ENCODE data around the gene TPM4. TPM values are rescaled to one million over a fixed set of nuclear protein-coding genes. Genes with fewer than 3 reads are reported as not detected.

The TPM4 gene
- total RNA-seq, 6 experiments from 2014 or later = 973 to 1,332 (median 1,247) TPM

- H3K36me3 Mint-ChIP-seq (ENCODE audit: low read depth) = peaks cover 43% of the 10 kb centered on the region
- H3K9me3 Mint-ChIP-seq = no peaks in the 10 kb centered on the region
- H3K4me3 Mint-ChIP-seq = no peak overlapping the region
- H3K27me3 Mint-ChIP-seq (ENCODE audit: insufficient read depth) = peaks cover 2% of the 10 kb centered on the region
- TF ChIP-seq, protein P1, sequence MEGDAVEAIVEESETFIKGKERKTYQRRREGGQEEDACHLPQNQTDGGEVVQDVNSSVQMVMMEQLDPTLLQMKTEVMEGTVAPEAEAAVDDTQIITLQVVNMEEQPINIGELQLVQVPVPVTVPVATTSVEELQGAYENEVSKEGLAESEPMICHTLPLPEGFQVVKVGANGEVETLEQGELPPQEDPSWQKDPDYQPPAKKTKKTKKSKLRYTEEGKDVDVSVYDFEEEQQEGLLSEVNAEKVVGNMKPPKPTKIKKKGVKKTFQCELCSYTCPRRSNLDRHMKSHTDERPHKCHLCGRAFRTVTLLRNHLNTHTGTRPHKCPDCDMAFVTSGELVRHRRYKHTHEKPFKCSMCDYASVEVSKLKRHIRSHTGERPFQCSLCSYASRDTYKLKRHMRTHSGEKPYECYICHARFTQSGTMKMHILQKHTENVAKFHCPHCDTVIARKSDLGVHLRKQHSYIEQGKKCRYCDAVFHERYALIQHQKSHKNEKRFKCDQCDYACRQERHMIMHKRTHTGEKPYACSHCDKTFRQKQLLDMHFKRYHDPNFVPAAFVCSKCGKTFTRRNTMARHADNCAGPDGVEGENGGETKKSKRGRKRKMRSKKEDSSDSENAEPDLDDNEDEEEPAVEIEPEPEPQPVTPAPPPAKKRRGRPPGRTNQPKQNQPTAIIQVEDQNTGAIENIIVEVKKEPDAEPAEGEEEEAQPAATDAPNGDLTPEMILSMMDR (IDR thresholded peaks at IDR 0.05) = no peak
- no peak for DNase-seq
- no peak overlapping the region for H3K27ac Mint-ChIP-seq
- no peaks in the 10 kb centered on the region for H3K4me1 Mint-ChIP-seq (ENCODE audit: low read depth)
These were observed 50.8 kb downstream of the TPM4 start for GRCh38 chr19:16127080-16127479.

GRCh38 chr19:16127776-16128371, 51.6 kb downstream of the TPM4 start:
- no peaks in the 10 kb centered on the region for H3K4me1 Mint-ChIP-seq (ENCODE audit: low read depth)
- TF ChIP-seq, protein P1 (IDR thresholded peaks at IDR 0.05) = no peak
- H3K36me3 Mint-ChIP-seq (ENCODE audit: low read depth) = peaks cover 51% of the 10 kb centered on the region
- H3K27me3 Mint-ChIP-seq (ENCODE audit: insufficient read depth) = peaks cover 2% of the 10 kb centered on the region
- DNase-seq = no peak
- H3K27ac Mint-ChIP-seq = no peak overlapping the region
- no peaks in the 10 kb centered on the region for H3K9me3 Mint-ChIP-seq
- no peak overlapping the region for H3K4me3 Mint-ChIP-seq

- peaks cover 2% of the 10 kb centered on the region for H3K27me3 Mint-ChIP-seq (ENCODE audit: insufficient read depth)
- no peaks in the 10 kb centered on the region for H3K4me1 Mint-ChIP-seq (ENCODE audit: low read depth)
- H3K4me3 Mint-ChIP-seq = no peak overlapping the region
- peaks cover 68% of the 10 kb centered on the region for H3K36me3 Mint-ChIP-seq (ENCODE audit: low read depth)
- no peak for DNase-seq
- no peak overlapping the region for H3K27ac Mint-ChIP-seq
- H3K9me3 Mint-ChIP-seq = no peaks in the 10 kb centered on the region
- TF ChIP-seq, protein P1 (IDR thresholded peaks at IDR 0.05) = no peak
These were observed 55.4 kb downstream of the TPM4 start for GRCh38 chr19:16131648-16132047.

- Mint-ChIP-seq H3K9me3 (no peaks in the 10 kb centered on the region), H3K27me3 (ENCODE audit: insufficient read depth) (no peaks in the 10 kb centered on the region; the same call in 1 of the 2 replicates), H3K4me3 (no peak overlapping the region), H3K36me3 (ENCODE audit: low read depth) (peaks cover 63% of the 10 kb centered on the region), H3K4me1 (ENCODE audit: low read depth) (no peaks in the 10 kb centered on the region), H3K27ac (no peak overlapping the region)
- TF ChIP-seq, protein P1 (IDR thresholded peaks at IDR 0.05) = no peak
- DNase-seq = no peak
These were observed 57.5 kb downstream of the TPM4 start for GRCh38 chr19:16133818-16134217.

GRCh38 chr19:16134510-16134909, 58.2 kb downstream of the TPM4 start:
- H3K27ac Mint-ChIP-seq = no peak overlapping the region
- no peaks in the 10 kb centered on the region for H3K4me1 Mint-ChIP-seq (ENCODE audit: low read depth)

More at GRCh38 chr19:16134510-16134909, 58.2 kb downstream of the TPM4 start:
- Mint-ChIP-seq H3K27me3 (ENCODE audit: insufficient read depth) (no peaks in the 10 kb centered on the region; the same call in 1 of the 2 replicates), H3K36me3 (ENCODE audit: low read depth) (peaks cover 56% of the 10 kb centered on the region), H3K9me3 (no peaks in the 10 kb centered on the region), H3K4me3 (no peak overlapping the region)
- DNase-seq = no peak
- TF ChIP-seq, protein P1 (IDR thresholded peaks at IDR 0.05) = no peak
